CD4-positive, alpha-beta T cell treated with Interleukin-4 for 4 hours (primary cell): ENCODE measurements around the gene CILP.
"Not testable (repeated sequence)": the region's sequence is repeated elsewhere in the genome, so short reads cannot be mapped to it uniquely, and the experiment has no call there.

Experiments used
- DNase-seq: peaks from one replicate; pipeline ENCODE4 v3.0.0-alpha.2; 2020

CILP gene, protein sequence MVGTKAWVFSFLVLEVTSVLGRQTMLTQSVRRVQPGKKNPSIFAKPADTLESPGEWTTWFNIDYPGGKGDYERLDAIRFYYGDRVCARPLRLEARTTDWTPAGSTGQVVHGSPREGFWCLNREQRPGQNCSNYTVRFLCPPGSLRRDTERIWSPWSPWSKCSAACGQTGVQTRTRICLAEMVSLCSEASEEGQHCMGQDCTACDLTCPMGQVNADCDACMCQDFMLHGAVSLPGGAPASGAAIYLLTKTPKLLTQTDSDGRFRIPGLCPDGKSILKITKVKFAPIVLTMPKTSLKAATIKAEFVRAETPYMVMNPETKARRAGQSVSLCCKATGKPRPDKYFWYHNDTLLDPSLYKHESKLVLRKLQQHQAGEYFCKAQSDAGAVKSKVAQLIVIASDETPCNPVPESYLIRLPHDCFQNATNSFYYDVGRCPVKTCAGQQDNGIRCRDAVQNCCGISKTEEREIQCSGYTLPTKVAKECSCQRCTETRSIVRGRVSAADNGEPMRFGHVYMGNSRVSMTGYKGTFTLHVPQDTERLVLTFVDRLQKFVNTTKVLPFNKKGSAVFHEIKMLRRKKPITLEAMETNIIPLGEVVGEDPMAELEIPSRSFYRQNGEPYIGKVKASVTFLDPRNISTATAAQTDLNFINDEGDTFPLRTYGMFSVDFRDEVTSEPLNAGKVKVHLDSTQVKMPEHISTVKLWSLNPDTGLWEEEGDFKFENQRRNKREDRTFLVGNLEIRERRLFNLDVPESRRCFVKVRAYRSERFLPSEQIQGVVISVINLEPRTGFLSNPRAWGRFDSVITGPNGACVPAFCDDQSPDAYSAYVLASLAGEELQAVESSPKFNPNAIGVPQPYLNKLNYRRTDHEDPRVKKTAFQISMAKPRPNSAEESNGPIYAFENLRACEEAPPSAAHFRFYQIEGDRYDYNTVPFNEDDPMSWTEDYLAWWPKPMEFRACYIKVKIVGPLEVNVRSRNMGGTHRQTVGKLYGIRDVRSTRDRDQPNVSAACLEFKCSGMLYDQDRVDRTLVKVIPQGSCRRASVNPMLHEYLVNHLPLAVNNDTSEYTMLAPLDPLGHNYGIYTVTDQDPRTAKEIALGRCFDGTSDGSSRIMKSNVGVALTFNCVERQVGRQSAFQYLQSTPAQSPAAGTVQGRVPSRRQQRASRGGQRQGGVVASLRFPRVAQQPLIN

DNA sequence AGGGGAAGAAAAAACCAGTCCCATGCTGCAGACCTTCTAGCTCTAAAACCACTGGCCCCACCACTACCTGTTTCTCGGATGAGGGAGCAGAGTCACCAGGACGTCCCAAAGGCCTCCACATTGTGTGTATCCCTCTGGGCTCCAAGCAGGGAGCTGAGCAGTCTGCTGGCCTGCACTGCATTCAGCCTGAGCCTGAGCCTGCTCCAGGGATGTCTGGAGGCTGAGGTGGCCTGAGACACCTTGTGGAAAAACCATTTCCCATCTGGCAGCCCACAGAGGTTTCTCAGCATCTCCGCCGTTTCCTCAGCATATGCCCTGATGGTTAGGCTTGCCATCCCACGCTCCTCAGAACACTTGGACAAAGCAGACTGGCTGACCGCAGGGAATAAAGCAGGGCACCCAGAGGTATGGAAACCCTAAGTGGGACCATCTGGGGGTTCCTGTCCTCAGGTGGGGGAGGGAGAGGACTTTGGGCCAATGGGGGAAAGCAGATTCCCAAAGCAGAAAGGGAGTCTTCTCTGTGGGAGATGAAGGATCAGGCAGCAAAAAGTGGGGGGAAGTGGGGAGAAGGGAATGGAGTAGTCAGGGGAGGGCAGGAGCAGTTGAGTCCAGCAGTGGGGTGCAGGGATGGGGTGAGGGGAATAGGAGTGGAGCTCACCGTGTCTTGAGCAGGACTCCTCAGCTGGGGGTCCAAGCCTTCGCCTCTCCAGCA lies at the start of gene CILP:
Gene CILP (minus strand): TSS at position 704 of the 712 bp plus-strand sequence. CDS start 1,718 bp downstream, outside the sequence.
- no peak for DNase-seq

DNA sequence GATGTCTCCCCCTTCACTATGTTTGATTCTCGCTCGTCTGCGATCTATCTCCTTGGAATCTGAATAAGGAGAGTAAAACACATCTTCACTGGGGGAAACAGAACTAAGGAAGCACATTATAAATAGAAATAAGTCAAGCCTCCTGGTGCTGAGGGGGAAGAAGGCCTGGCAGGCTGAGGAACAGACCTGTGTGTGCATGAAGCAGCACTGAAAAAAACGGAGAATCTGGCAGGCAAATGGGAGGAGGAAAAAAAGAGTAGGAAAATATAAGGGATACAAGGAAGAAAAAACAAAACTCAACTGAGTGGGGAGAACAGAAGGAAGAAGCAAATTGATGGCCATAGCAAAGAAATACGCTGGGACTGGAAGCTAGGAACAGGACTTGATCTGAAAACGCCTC lies 49.7 kb upstream of the CILP start:
- no peak for DNase-seq

DNA sequence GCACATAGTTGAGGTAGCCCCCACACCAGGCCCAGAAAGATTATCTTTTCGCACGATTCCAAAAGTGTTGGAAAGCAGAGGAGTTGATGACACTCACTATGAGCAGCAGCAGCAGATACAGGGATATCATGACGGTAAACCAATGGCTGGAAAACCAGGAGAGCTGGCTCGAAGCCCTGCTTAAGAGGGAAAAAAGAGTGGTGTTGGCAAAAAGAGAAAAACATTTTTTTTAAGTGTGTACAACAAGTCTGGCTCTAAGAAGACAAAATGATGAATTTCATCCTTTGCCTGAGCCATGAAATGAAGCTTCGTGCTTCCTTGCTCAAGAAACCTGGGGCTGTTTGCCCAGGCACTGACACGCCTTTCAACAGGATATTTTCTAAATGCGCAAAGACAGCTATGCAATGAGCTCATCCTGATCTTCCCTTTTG lies 48.1 kb upstream of the CILP start:
- no peak for DNase-seq

DNA sequence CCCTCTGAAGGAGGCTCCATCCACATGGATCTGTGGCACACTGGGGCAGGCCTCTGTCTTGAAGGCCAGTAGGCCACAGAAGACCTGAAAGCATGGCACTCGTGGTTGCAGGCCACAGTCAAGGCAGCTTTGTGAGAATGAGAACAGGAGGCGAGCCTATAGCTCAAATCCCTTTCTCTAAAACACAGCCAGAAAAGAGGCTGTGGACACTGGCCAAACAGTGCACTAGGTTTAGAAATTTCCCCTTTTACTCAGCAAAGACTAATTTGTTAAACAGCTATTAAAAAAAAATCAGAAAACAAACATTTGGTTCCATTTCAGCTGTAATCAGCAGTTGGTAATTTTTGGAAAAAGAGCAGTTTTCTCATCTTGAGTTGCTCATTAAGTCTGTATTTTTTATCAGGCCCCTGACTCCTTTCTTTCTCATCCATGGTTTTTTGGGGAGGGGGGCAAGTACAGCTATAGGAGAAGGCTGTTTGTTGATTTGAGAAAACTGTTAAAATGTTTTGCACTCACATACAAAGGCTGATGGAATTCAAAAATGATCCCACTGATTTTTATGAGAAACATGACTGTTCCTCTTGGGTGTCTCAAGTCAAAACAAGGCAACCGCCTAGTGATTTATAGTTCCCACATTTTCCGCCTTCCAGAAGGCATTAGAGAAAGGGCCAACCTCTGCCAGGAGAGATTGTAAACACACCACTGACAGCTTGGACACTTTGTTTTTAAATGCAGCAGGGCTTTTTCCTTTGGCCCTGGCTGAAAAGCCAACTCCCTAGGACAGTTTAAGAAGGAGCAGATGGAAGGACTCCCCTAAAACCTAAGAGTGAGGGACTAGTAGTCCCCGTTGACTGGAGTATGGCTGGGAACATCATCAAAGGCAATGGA lies 47.3 kb upstream of the CILP start:
- DNase-seq: no peak

DNA sequence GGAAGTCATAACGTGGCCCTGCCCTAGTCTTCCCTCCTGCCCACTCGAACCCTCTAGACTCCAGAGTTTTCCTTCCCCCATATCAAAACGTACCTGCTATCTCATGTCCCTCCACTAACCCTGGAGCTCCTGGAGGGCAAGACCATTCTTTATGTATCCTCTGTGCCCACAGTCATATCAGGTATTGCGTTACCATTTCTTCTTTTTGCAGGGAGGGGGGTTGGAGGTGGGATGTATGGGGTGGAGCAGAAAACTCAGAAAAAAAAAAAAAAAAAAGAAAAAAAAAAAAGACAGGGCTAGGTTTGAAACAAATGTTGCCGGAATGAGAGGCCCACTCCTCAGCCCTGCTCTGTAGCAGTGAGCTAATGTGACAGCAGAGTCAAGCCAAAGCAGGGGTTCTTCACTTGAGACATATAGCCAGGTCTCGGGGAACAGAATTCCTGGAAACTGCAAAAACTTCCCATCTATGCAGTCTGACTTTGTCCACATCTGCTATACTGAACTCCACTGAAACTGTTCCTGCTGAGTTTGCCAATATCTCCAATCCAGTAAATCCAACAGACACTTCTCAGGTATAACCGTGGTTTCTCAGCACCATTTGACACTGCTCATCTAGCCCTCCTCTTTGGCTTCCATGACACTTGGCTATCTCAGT lies 44.3 kb upstream of the CILP start:
- DNase-seq: no peak

DNA sequence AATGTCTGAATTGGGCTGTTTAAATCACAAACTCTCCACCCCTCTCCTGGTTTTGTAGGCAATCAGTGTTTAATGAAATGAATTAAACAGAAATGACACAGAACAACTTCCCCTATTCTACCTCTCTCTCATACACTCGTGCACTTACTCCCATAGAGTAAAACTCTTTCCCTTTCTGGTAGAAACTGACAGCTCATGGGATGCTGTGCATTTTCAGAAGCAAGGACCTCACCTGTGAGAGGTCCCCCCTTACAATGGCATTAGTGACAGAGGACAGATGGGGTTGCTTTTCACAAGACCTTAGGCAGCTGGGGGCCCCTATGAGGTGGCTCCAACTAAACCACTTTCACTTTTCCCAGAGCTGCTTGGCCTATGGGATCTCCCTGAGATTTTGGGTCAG lies 43.5 kb upstream of the CILP start:
- no peak for DNase-seq

DNA sequence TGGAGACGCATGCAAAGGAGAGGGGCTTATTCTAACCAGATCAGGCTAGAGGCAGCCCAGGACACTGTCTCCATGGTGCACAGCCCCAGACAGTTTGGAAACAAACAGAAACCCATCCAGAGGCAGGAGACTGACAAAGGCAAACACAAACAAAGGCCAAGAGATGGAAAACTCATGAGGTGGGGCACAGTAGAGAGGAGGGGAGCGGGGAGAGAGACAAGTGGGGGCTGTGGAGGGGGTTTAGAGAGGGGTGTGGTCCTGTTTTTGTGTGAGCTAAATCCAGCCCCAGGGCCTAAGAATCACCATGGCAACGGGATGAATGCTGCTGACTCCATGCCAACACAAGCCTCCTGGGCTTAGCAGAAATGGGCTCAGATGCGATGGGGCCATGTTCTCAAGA lies 43.1 kb upstream of the CILP start:
- no peak for DNase-seq

DNA sequence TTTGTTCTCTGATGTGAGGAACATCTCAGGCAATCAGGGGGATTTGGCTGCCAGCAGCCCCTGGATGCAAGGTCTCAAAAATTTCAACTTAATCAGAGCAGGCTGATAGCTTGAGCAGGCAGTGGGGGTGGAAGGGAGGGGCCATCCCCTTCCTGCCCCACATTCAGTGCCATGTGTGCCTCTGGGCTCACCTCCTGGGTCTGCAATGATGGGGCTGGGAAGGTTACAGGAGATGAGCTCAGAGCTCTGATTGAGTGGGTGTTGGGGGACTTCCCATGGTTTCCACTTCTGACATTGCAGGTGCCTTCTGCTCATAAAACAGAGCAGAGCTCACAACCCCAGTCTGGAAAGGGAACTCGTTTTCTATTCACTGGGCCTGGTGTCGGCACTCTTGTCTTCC lies 38.4 kb upstream of the CILP start:
- no peak for DNase-seq

DNA sequence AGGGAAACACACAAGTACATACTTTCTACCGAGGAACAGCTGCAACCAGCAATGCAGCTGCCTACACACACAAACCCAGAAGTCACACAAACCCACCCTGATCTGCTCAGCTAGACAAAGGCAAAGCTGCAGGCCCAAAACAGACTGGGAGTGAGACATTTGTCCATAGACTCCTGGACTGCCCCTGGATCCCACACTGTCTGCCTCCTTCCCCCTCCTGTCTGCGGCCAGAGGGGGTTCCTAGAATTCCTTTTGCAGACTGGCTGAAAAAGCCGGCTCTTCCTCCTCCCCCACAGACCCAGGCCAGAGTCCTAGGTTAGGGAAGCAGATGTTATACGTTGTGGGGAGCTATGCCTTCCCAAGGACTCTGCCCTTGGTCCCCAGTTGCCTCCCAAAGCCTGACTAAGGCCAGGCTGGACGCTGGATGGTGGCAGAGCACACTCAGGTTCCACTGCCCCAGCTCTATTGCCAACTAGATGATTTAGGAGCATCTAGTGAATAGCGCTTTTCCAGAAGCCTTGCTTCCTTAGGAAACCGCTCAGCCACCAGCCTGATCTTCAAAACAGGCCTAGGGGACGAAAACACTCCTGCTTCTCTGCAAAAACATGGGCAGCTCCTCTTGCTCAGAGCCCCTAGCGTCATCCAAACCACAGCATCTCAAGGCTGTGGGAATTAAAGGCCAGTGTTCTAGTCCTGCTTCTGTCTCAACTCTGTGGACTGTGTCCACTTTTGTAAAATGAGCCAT lies 37.4 kb upstream of the CILP start:
- no peak for DNase-seq

DNA sequence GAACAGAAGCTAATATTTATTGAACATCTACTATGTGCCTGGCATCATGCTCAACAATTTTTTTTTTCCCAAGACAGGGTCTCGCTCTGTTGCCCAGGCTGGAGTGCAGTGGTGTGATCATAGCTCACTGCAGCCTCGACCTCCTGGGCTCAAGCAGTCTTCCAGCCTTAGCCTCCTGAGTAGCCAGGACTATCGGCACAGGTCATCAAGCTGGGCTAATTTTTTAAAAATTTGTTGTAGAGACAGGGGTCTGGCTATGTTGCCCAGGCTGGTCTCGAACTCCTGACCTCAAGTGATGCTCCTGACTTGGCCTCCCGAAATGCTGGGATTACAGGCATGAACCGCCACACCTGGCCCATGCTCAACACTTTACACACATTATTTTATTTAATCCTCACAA lies 35.7 kb upstream of the CILP start:
- no peak for DNase-seq

DNA sequence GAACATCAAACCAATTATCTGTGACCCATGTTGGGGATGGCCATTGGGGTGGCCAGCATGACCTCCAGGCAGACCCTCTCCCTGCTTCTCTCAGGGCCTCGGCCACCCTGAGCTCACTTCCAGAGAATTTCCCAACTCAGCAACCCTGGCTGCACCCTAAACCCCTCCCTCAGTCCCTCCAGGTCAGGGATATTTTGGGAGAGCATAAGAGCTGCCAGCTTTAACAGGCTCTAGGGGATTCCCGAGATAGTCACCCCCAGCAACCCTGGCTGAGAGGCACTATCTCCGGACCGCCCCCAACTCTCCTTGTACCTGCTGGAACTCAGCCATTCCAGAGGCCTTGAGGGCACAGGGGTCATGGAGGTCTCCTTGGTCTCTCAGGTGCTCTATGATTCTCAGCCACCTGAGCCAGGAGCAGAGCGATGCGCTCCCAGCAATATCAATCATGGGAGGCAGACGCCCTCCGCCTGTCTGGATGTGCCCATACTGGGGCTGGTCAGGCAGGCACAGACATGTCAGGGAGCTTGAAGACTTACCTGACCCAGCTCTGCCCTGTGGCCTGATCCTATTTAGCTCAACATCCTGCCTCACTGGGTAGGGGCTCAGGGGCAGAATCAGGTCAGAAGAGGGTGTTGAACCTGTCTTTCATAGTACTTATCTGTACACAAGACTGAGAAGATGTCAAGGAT lies 34.9 kb upstream of the CILP start:
- no peak for DNase-seq

DNA sequence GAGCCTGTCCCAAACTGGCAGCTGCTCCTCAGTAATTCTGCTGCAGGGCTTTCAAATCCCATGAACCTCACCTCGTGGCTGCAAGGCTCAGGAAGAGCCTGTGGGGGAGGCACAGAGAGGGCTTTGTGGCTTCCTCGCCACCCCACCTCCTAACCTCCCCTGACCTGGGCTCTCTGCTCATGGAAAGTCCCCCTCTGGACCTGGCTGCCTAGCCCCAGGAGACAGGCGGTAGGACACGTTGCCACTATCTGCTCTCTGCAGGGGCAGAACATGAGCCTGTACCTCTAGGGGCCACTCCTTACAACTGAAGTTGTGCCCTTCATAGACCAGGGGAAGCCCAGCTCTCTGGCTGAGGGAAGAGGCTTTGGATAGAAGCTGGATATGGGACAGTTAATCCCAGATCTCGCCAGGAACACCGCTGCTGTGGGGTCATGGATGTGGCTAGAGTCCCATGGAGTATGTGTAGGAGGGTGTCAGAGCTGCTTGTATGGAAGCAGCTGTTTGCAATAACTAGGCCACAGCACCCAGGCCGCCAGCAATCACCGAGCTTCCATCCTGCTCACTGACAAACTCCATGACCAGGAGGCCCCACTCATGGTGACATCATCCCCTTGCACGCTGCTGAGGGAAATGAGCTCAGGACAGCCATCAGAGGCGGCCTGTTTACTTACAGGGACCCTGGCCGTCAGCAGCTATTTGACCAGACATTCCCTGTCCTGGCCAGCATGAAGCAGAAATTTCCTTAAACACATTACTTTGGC lies 34.0 kb upstream of the CILP start:
- DNase-seq: no peak

DNA sequence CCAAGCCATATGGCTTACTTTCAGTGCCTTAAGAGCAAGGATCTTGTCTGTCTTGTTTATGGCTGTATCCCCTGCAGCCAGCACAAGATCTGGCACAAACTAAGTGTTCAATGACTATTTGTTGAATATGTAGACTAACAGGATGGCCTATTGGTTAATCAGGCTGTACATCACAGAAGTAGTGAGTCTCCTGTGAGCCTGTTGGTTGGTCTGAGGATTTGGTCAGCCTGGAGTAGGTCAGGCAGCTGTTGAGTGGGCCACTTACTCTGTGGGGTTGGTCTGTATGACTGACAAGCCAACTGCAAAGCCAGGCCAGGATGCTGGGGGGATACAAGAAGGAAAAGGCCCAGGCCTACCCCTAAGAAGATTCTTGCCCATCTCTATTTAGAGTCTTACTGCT lies 33.4 kb upstream of the CILP start:
- no peak for DNase-seq

DNA sequence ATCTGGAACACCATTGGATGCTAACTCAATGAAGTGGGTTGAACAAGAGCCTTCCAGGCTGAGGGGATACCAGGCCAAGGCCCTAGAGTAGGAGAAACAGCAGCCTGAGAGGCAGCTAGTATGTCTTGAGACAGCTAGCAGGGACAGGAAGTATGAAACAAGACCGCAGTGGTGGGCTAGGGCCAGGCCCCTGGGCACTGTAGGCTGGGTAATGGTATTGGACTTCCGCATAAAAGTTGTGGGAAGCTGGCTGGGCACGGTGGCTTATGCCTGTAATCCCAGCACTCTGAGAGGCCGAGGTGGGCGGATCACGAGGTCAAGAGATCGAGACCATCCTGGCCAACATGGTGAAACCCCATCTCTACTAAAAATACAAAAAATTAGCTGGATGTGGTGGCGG lies 25.2 kb upstream of the CILP start:
- DNase-seq: not testable (repeated sequence)

DNA sequence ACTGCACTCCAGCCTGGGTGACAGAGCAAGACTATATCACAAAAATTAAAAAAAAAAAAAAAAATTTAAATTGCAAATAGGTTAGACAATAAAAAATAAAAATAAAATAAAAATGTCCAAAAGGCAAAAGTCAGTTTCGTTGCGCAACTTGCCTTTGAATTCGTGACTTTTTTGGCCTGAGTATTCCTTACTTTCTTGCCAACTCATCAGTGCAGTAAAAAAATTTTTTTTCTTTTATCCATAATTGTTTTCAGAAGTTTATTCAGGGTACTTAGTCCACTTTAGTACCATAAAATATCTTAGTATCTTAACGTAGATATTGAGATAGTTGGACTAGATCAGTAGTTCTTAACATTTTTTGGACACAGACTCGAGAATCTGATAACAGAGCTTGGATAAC lies 22.4 kb upstream of the CILP start:
- no peak for DNase-seq

DNA sequence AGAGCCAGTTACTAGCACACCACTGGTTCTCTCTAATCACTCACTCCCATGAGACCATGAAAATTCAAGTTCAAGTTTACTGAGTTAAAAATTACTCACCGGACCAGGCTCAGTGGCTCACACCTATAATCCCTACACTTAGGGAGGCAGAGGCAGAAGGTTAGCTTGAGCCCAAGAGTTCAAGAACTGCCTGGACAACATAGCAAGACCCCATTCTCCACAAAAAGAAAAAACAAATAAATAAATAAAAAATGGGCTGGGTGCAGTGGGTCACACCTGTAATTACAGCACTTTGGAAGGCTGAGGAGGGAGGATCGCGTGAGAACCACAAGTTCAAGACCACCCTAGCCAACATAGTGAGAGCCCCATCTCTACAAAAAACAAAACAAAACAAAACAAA lies 21.2 kb upstream of the CILP start:
- no peak for DNase-seq

DNA sequence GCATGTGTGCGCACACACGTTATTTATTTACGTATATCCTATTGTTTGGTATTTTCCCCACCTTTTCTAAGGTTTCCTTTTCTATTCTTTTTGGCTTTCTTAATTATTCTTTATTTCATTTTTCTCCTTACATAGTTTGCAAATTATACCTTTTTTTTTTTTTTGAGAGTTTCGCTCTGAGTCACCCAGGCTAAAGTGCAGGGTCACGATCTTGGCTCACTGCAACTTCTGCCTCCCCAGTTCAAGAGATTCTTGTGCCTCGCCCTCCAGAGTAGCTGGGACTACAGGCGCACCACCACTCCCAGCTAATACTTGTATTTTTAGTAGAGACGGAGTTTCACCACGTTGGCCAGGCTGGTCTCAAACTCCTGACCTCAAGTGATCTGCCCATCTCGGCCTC lies 20.0 kb upstream of the CILP start:
- DNase-seq: no peak

DNA sequence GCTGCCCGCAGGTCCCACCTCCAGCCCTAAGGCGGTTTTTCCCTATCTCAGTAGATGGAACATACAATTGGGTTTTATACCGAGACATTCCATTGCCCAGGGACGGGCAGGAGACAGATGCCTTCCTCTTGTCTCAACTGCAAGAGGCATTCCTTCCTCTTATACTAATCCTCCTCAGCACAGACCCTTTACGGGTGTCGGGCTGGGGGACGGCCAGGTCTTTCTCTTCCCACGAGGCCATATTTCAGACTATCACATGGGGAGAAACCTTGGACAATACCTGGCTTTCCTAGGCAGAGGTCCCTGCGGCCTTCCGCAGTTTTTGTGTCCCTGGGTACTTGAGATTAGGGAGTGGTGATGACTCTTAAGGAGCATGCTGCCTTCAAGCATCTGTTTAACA lies 15.6 kb upstream of the CILP start:
- DNase-seq: not testable (repeated sequence)

DNA sequence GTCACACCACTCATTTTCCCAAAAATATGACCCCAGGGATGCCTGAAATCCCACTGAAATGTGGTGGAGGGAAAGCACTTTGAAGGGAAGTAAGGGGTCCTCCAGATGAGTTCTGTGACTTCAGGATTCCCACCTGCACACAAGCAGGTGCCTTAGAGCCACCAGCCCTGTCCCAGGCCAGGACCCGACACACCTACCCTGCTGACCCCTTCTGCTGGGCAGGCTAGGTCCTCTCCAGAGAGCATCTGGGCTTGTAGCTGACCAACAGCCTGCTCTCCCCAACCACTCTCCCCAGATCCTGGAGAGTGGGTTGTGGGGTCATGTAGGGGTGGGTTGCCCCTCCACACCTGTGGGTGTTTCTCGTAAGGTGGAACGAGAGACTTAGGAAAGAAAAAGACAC lies 14.9 kb upstream of the CILP start:
- DNase-seq: no peak
